HG03521 (cell line): ENCODE measurements around the gene PACC1.
A peak's percentile ranks its signal among the peaks of the same experiment; 100 is the strongest.

ENCODE experiments used
- ATAC-seq: cut with Tn5 transposase; IDR thresholded peaks from one replicate; pipeline ENCODE4 v1.9.1; 2021; ENCODE audit warnings: mild to moderate bottlenecking, moderate library complexity; ENCODE audit not compliant: unreplicated experiment

PACC1 gene

GRCh38 chr1:212414328-212415106 lies at the start of gene PACC1:
Gene PACC1, minus strand, starts transcription at chr1:212414886. Its CDS starts 129 bp downstream, at chr1:212414757.
- peak; percentile 98 for ATAC-seq

- ATAC-seq: no peak
Measured at GRCh38 chr1:212463565-212464285, 49.0 kb upstream of the PACC1 start.

GRCh38 chr1:212461916-212462660 lies 47.4 kb upstream of the PACC1 start:
- no peak for ATAC-seq

GRCh38 chr1:212460376-212460775 lies 45.7 kb upstream of the PACC1 start:
- ATAC-seq: no peak

GRCh38 chr1:212459656-212460055 lies 45.0 kb upstream of the PACC1 start:
- no peak for ATAC-seq

- ATAC-seq: no peak
Measured at GRCh38 chr1:212458817-212459216, 44.1 kb upstream of the PACC1 start.

- no peak for ATAC-seq
Measured at GRCh38 chr1:212457740-212458338, 43.2 kb upstream of the PACC1 start.

- ATAC-seq: peak; percentile 51
Measured at GRCh38 chr1:212455803-212456528, 41.3 kb upstream of the PACC1 start.

GRCh38 chr1:212455401-212455800 lies 40.7 kb upstream of the PACC1 start:
- no peak for ATAC-seq

- ATAC-seq: no peak
Measured at GRCh38 chr1:212454741-212455140, 40.1 kb upstream of the PACC1 start.

- ATAC-seq: no peak
Measured at GRCh38 chr1:212453156-212453857, 38.6 kb upstream of the PACC1 start.

GRCh38 chr1:212452323-212453155 lies 37.9 kb upstream of the PACC1 start:
- ATAC-seq: no peak

GRCh38 chr1:212451416-212452322 lies 37.0 kb upstream of the PACC1 start:
- no peak for ATAC-seq

- ATAC-seq: no peak
Measured at GRCh38 chr1:212450331-212450881, 35.7 kb upstream of the PACC1 start.

GRCh38 chr1:212447478-212447877 lies 32.8 kb upstream of the PACC1 start:
- ATAC-seq: no peak

- no peak for ATAC-seq
Measured at GRCh38 chr1:212446333-212446732, 31.6 kb upstream of the PACC1 start.

GRCh38 chr1:212442408-212442807 lies 27.7 kb upstream of the PACC1 start:
- ATAC-seq: no peak

- ATAC-seq: no peak
Measured at GRCh38 chr1:212440419-212440818, 25.7 kb upstream of the PACC1 start.
